HepG2 (cell line): ENCODE measurements around the gene PIAS1. TPM values are rescaled to one million over a fixed set of nuclear protein-coding genes. Genes with fewer than 3 reads are reported as not detected.

Source experiments
- MED8 ChIP-seq: sonication (generic); formaldehyde crosslinking; IDR thresholded peaks from 2 replicates; pipeline ENCODE4 v1.8.1; 2023; ENCODE audit warnings: mild to moderate bottlenecking, missing genetic modification reagents; ENCODE audit not compliant: insufficient replicate concordance
- MIER2 ChIP-seq: IDR thresholded peaks from 2 replicates; pipeline ENCODE4 v1.6.1; 2016; ENCODE audit warnings: missing biosample characterization, missing genetic modification reagents
- POGZ ChIP-seq: sonication (generic); formaldehyde crosslinking; IDR thresholded peaks from 2 replicates; pipeline ENCODE4 v1.4.0; 2020; ENCODE audit warnings: mild to moderate bottlenecking, missing genetic modification reagents
- TEAD2 ChIP-seq: sonication (generic); formaldehyde crosslinking; IDR thresholded peaks from 2 replicates; pipeline ENCODE4 v1.9.0; 2021; ENCODE audit warnings: missing genetic modification reagents
- ZSCAN29 ChIP-seq: sonication (generic); formaldehyde crosslinking; conservative IDR thresholded peaks from 2 replicates; pipeline ENCODE4 v1.4.0; 2020; ENCODE audit warnings: mild to moderate bottlenecking, missing genetic modification reagents
- polyA plus RNA-seq, 8 experiments: library from polyadenylated mRNA; depleted of rRNA in 3 of 8; stranded (reverse) in 7 of 8; unstranded in 1 of 8; fragments of >200 nt; fragmentation: Illumina TruSeq in 4 of 8; extraction: Trizol in 4 of 8; gene quantifications; 2 replicates each; pipeline versions ENCODE4 v1.2.1 to v1.2.3, GENCODE V29; 2011 to 2016; ENCODE audit warnings: low read depth in 4 of 8, missing spikeins in 1 of 8, mixed read lengths in 1 of 8; ENCODE audit not compliant: insufficient read depth in 1 of 8
- total RNA-seq, 5 experiments: library from RNA; depleted of rRNA; stranded (reverse); fragments of >200 nt; fragmentation: Illumina TruSeq; extraction: Trizol; gene quantifications; 2 replicates each; pipeline ENCODE4 v1.2.3, GENCODE V29; 2016; ENCODE audit warnings: low read depth in 1 of 5
- TF ChIP-seq, protein P1 (sequence below): sonication (generic); formaldehyde crosslinking; IDR thresholded peaks from 2 replicates; pipeline ENCODE4 v1.4.0; 2020; ENCODE audit warnings: missing genetic modification reagents
- TF ChIP-seq, protein P2 (sequence below): sonication (generic); formaldehyde crosslinking; IDR thresholded peaks from 2 replicates; pipeline ENCODE4 v1.4.0; 2020; ENCODE audit warnings: missing genetic modification reagents
- TF ChIP-seq, protein P3 (sequence below): sonication (generic); formaldehyde crosslinking; IDR thresholded peaks from 2 replicates; pipeline ENCODE4 v1.9.0; 2021; ENCODE audit warnings: missing genetic modification reagents, mild to moderate bottlenecking, borderline replicate concordance

PIAS1 gene
- total and polyA plus RNA-seq, 2 of the 13 experiments (the other 11 are each of a cell fraction or from before 2014, with no cell fraction given), result 20.7 to 33.7 TPM

DNA sequence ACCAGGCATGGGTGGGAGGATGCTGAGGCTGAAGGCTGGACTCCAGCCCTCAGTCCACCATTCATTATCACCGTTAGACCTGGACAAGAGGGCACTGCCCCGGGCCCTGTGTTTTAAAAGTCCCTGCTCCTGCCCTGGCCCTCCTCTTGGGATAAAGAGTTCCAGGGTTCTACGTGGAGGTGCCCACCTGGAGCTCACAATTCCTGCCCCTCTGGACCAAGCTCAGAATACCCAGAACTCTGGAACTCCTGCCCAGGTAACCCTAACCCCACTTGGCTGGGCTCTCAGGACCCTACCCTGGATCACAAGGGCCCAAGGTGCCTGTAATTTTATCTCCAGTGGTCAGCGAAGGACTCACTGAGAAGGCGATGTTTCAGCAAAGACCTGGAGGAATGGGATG, 149.8 kb downstream of the PIAS1 start (continued):
- TF ChIP-seq, protein P1, sequence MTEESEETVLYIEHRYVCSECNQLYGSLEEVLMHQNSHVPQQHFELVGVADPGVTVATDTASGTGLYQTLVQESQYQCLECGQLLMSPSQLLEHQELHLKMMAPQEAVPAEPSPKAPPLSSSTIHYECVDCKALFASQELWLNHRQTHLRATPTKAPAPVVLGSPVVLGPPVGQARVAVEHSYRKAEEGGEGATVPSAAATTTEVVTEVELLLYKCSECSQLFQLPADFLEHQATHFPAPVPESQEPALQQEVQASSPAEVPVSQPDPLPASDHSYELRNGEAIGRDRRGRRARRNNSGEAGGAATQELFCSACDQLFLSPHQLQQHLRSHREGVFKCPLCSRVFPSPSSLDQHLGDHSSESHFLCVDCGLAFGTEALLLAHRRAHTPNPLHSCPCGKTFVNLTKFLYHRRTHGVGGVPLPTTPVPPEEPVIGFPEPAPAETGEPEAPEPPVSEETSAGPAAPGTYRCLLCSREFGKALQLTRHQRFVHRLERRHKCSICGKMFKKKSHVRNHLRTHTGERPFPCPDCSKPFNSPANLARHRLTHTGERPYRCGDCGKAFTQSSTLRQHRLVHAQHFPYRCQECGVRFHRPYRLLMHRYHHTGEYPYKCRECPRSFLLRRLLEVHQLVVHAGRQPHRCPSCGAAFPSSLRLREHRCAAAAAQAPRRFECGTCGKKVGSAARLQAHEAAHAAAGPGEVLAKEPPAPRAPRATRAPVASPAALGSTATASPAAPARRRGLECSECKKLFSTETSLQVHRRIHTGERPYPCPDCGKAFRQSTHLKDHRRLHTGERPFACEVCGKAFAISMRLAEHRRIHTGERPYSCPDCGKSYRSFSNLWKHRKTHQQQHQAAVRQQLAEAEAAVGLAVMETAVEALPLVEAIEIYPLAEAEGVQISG (CRISPR knock-in tag), result no peak
- TF ChIP-seq, protein P2, sequence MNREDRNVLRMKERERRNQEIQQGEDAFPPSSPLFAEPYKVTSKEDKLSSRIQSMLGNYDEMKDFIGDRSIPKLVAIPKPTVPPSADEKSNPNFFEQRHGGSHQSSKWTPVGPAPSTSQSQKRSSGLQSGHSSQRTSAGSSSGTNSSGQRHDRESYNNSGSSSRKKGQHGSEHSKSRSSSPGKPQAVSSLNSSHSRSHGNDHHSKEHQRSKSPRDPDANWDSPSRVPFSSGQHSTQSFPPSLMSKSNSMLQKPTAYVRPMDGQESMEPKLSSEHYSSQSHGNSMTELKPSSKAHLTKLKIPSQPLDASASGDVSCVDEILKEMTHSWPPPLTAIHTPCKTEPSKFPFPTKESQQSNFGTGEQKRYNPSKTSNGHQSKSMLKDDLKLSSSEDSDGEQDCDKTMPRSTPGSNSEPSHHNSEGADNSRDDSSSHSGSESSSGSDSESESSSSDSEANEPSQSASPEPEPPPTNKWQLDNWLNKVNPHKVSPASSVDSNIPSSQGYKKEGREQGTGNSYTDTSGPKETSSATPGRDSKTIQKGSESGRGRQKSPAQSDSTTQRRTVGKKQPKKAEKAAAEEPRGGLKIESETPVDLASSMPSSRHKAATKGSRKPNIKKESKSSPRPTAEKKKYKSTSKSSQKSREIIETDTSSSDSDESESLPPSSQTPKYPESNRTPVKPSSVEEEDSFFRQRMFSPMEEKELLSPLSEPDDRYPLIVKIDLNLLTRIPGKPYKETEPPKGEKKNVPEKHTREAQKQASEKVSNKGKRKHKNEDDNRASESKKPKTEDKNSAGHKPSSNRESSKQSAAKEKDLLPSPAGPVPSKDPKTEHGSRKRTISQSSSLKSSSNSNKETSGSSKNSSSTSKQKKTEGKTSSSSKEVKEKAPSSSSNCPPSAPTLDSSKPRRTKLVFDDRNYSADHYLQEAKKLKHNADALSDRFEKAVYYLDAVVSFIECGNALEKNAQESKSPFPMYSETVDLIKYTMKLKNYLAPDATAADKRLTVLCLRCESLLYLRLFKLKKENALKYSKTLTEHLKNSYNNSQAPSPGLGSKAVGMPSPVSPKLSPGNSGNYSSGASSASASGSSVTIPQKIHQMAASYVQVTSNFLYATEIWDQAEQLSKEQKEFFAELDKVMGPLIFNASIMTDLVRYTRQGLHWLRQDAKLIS (CRISPR knock-in tag), result no peak
- TF ChIP-seq POGZ (CRISPR knock-in tag) (no peak), MIER2 (CRISPR knock-in tag) (no peak), ZSCAN29 (CRISPR knock-in tag) (no peak), TEAD2 (CRISPR knock-in tag) (no peak), MED8 (CRISPR knock-in tag) (no peak)
- TF ChIP-seq, protein P3, sequence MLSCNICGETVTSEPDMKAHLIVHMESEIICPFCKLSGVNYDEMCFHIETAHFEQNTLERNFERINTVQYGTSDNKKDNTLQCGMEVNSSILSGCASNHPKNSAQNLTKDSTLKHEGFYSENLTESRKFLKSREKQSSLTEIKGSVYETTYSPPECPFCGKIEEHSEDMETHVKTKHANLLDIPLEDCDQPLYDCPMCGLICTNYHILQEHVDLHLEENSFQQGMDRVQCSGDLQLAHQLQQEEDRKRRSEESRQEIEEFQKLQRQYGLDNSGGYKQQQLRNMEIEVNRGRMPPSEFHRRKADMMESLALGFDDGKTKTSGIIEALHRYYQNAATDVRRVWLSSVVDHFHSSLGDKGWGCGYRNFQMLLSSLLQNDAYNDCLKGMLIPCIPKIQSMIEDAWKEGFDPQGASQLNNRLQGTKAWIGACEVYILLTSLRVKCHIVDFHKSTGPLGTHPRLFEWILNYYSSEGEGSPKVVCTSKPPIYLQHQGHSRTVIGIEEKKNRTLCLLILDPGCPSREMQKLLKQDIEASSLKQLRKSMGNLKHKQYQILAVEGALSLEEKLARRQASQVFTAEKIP (CRISPR knock-in tag), result no peak
